ENCODE data around the gene PRDM4.

- TF ChIP-seq POLR2AphosphoS5 (IDR thresholded peaks at IDR 0.05) (no peak), POLR2A (IDR thresholded peaks at IDR 0.05) (no peak)
- TF ChIP-seq, protein P1, sequence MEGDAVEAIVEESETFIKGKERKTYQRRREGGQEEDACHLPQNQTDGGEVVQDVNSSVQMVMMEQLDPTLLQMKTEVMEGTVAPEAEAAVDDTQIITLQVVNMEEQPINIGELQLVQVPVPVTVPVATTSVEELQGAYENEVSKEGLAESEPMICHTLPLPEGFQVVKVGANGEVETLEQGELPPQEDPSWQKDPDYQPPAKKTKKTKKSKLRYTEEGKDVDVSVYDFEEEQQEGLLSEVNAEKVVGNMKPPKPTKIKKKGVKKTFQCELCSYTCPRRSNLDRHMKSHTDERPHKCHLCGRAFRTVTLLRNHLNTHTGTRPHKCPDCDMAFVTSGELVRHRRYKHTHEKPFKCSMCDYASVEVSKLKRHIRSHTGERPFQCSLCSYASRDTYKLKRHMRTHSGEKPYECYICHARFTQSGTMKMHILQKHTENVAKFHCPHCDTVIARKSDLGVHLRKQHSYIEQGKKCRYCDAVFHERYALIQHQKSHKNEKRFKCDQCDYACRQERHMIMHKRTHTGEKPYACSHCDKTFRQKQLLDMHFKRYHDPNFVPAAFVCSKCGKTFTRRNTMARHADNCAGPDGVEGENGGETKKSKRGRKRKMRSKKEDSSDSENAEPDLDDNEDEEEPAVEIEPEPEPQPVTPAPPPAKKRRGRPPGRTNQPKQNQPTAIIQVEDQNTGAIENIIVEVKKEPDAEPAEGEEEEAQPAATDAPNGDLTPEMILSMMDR (IDR thresholded peaks at IDR 0.05 in 8 of 11, conservative IDR thresholded peaks at IDR 0.05 in 3 of 11), result no peak
Measured at GRCh38 chr12:107798580-107798979, 37.6 kb upstream of the PRDM4 start.
